GM12891 (cell line): ENCODE data around the gene ITGAL.

Experiments used
- POLR2A ChIP-seq: IDR thresholded peaks from 2 replicates; pipeline ENCODE4 v1.6.1; 2011; ENCODE audit warnings: low read depth, low read length, control low read depth
- POLR2AphosphoS5 ChIP-seq: IDR thresholded peaks from 2 replicates; pipeline ENCODE4 v1.6.1; 2011; ENCODE audit warnings: low read depth, low read length, control low read depth
- POU2F2 ChIP-seq: IDR thresholded peaks from 2 replicates; pipeline ENCODE4 v1.6.1; 2011; ENCODE audit warnings: low read depth, mild to moderate bottlenecking, control low read depth, low read length, moderate library complexity
- SPI1 ChIP-seq: IDR thresholded peaks from 2 replicates; pipeline ENCODE4 v1.6.1; 2011; ENCODE audit warnings: low read depth, low read length, control low read depth
- TAF1 ChIP-seq: IDR thresholded peaks from 2 replicates; pipeline ENCODE4 v1.6.1; 2011; ENCODE audit warnings: low read depth, low read length, control low read depth

DNA sequence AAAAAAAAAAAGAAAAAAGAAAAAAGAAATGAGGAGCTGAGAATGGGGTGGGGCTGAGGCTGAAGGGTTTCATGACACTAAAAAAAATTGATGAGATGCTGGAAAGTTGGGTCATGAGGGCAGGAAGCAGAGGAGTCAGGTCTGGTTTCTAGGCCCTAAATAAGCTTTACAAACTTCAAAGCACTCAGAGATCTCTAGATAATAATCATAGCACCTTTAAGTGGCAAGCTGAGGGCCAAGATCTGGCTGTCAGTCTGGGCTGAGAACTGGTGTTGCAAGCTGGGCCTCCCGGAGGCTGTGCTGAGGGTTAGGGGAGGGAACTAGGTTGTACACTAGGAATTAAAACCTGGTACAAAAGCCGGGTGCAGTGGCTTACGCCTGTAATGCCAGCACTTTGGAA lies 79.2 kb downstream of the ITGAL start:
- no peak for TF ChIP-seq TAF1
- TF ChIP-seq SPI1: no peak
- TF ChIP-seq POLR2A: no peak
- TF ChIP-seq POU2F2: no peak
- no peak for TF ChIP-seq POLR2AphosphoS5
